ENCODE results near the gene CERS1. TPM values are rescaled to one million over a fixed set of nuclear protein-coding genes. Genes with fewer than 3 reads are reported as not detected.
"Not testable (repeated sequence)": the region's sequence is repeated elsewhere in the genome, so short reads cannot be mapped to it uniquely, and the experiment has no call there.

Gene CERS1
- total RNA-seq, 4 donors from 2014 or later, result 0.19 to 0.24 TPM; not detected in 2

DNA sequence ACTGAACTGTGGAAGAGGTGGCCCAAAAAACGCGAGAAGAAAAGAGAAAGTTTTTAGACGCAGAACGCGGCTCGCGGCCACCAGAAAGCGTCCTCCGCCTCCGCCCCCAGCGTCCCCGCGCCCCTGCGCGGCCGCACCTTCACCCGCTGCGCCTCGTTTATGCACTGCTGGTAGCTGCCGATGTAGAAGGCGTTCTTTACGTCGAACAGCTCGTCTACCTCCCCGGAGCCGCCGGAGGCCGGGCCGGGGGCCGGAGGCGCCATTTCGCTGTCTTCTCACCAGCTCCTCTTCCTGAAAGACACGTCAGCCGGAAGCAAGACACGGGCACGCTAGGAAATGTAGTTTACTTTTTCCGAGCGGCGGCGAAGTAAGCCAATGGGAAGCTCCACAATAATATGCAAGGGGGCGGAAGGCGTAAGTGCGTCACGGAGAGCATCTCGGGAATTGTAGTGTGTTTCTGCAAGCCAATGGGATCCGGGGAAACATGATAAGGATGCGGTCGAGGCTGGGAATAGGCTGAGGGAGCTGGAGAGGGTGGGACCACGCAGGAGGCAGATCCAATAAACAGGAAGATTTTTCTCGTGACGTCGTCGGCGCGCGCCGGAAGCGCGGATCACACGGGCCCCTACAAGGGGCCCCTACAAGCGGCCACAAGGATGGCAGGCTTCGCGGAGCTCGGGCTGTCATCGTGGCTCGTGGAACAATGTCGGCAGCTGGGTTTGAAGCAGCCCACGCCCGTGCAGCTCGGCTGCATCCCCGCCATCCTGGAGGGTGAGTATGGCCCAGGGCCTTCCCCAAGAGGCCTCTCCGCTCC, 23.3 kb upstream of the CERS1 start, which contains the start of the genes COPE and DDX49:
COPE (minus strand) TSS at position 302 of the 814 bp plus-strand sequence; CDS start at position 263, 39 bp downstream.
DDX49 (plus strand) TSS at position 630 of the 814 bp plus-strand sequence; CDS start at position 657, 27 bp downstream.
- TF ChIP-seq, protein P1, sequence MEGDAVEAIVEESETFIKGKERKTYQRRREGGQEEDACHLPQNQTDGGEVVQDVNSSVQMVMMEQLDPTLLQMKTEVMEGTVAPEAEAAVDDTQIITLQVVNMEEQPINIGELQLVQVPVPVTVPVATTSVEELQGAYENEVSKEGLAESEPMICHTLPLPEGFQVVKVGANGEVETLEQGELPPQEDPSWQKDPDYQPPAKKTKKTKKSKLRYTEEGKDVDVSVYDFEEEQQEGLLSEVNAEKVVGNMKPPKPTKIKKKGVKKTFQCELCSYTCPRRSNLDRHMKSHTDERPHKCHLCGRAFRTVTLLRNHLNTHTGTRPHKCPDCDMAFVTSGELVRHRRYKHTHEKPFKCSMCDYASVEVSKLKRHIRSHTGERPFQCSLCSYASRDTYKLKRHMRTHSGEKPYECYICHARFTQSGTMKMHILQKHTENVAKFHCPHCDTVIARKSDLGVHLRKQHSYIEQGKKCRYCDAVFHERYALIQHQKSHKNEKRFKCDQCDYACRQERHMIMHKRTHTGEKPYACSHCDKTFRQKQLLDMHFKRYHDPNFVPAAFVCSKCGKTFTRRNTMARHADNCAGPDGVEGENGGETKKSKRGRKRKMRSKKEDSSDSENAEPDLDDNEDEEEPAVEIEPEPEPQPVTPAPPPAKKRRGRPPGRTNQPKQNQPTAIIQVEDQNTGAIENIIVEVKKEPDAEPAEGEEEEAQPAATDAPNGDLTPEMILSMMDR (IDR thresholded peaks at IDR 0.05), result no peak
- ATAC-seq (ENCODE audit: low FRiP score) (peak; percentile 99), DNase-seq (ENCODE audit: low spot score) (peak; percentile 96)

DNA sequence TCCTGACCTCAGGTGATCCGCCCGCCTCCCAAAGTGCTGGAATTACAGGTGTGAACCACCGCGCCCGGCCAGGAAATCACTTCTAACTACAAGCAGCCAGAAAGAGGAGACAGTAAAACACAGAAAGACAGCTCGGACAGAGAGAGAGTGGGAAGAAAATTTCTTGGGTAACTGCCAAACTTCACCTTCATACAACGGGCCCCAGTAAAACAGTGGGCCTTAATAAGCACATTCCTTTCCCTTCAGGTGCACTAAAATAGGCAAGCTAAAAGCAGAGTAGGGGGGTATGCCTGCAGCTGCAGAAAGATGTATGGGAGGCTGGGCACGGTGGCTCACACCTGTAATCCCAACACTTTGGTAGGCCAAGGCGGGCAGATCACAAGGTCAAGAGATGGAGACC, 21.6 kb upstream of the CERS1 start:
- DNase-seq (ENCODE audit: low spot score); ATAC-seq (ENCODE audit: low FRiP score): not testable (repeated sequence)

DNA sequence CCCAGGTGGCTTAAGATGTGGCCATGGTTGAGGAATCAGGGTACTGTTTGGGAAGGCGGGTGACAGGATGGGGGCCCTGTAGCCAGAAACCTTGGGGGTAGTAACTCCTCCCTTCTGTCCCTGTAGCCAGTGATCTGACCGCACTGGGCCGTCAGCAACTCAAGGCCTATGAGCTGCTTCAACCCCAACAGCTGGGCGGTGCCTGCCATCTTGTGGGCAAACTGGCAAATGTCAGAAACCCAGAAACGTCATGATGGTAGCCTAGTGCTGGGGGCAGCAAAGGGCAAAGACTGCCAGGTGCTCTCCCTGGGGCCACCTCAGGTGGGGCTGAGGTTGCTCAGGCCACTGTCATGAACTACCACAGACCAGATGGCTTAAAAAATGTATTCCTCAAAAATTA, 19.7 kb upstream of the CERS1 start:
- TF ChIP-seq, protein P1 (IDR thresholded peaks at IDR 0.05), result no peak

DNA sequence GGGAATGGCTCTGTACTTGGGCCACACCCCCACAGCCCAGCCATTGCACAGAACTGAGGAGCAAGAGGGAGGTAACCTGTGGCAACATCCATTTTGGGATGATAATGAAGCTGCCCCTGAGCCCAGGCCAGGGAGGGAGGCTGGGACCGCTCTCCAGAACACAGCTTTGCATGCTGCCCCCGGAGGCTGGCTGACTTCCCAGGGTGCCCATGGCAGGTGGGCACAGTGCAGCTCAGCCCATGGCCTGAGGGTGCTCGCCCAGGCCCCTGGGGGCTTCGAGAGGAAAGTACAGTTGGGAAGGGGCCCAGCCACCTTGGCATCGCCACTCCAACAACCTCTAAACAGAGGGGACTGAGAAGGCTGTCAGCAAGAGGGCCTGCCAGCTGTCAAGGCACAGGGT, 17.5 kb upstream of the CERS1 start:
- DNase-seq (ENCODE audit: low spot score), result no peak
- ATAC-seq (ENCODE audit: low FRiP score), result no peak
- TF ChIP-seq, protein P1 (IDR thresholded peaks at IDR 0.05), result no peak

More for the DNA sequence above, 19.7 kb upstream of the CERS1 start:
- ATAC-seq (ENCODE audit: low FRiP score) (no peak), DNase-seq (ENCODE audit: low spot score) (no peak)

DNA sequence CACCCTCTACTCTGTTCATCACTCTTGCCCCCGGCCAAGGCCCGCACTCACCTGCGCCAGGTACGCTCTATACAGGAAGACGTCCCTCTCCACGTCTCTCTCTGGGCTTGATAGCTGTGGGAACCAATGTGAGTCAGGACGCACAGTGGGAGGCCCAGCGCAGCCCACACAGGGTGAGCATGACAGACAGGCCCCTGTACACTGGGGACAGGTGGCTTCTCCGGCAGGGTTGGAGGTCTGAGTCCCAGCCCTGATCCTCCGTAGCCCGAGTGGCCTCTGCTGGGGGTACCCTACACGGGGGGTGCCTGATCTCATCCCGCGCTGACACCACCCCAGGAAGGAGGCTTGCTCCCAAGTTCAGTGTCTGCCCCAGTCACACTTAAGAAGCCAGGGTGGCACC, 17.0 kb upstream of the CERS1 start:
- ATAC-seq (ENCODE audit: low FRiP score), result peak; percentile 17
- no peak for DNase-seq (ENCODE audit: low spot score)
- TF ChIP-seq, protein P1 (IDR thresholded peaks at IDR 0.05), result no peak

DNA sequence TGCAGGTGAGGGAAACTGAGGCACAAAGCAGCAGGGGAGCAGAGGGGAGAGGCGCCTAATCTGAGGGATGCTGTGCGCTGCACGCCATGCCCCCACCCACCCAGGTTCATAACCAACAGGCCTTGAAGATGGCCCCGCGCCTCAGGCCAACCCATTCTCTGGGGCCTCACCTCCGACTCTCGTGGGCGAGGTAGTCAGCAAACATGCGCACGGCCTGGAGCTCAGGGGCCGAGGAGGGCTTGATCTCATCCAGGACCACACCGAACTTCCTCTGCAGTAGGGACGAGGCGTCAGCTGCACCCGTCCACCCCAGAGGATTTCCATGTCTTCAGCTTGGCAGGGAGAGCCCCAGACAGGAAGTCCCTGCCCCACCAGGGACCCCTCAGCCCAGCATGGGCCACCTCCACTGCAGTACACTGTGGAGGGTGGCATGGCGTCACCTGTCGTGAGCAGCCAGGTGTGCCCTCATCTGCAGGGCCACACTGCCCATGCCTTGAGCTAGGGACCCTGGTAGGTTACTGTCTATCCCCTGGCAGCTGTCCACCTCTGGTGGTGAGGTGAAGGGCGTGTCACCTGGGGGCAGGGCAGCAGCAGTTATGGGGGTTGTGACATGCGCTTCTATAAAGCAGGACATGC, 15.0 kb upstream of the CERS1 start:
- TF ChIP-seq, protein P1 (IDR thresholded peaks at IDR 0.05), result no peak
- ATAC-seq (ENCODE audit: low FRiP score), result no peak
- DNase-seq (ENCODE audit: low spot score), result no peak

DNA sequence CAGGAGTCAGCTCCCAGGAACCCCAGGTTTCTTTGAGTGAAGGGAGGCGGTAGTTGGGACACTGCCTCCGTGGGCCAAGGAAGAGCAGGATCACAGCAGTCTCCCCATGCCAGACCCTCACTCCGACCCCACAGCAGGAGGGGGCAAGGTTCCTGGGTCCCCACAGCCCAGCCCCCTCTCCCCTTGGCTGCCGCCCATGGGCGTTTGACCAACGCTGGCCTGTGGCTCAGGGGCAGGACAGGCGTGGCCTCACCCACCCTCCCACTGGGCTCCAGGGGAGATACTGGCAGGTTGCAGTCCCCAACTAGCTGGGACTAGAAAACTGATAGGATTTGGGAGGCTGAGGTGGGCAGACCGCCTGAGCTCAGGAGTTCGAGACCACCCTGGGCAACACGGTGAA, 14.1 kb upstream of the CERS1 start:
- DNase-seq (ENCODE audit: low spot score) (no peak), ATAC-seq (ENCODE audit: low FRiP score) (no peak)
- TF ChIP-seq, protein P1 (IDR thresholded peaks at IDR 0.05), result no peak
